DLD1 (cell line): ENCODE results near the gene KCNF1.

Source experiments
- in situ Hi-C: cut with HindIII; loops from 2 replicates; pipeline ENCODE4 v1.10.0; 2017; ENCODE audit warnings: low sequenced_read_pairs

KCNF1 gene

GRCh38 chr2:10918661-10919409 is 7.1 kb downstream of the KCNF1 start:
- in situ Hi-C loops, result no loop called here

GRCh38 chr2:10919410-10919770 is 7.7 kb downstream of the KCNF1 start:
- in situ Hi-C loops, result no loop called here

GRCh38 chr2:10919771-10920621 is 8.3 kb downstream of the KCNF1 start:
- in situ Hi-C loops, result loop anchor here (10.0 kb wide), 1 partner anchor 215 kb away; no protein-coding TSS in a partner anchor

GRCh38 chr2:10920764-10921388 is 9.1 kb downstream of the KCNF1 start:
- in situ Hi-C loops, result loop anchor here (10.0 kb wide), 1 partner anchor 216 kb away; no protein-coding TSS in a partner anchor

- in situ Hi-C loops, result loop anchor here (10.0 kb wide), 1 partner anchor 217 kb away; no protein-coding TSS in a partner anchor
Measured at GRCh38 chr2:10921525-10921924, 9.8 kb downstream of the KCNF1 start.

GRCh38 chr2:10922307-10923007 is 10.7 kb downstream of the KCNF1 start:
- in situ Hi-C loops, result loop anchor here (10.0 kb wide), 1 partner anchor 218 kb away; no protein-coding TSS in a partner anchor

- in situ Hi-C loops, result loop anchor here (10.0 kb wide), 1 partner anchor 218 kb away; no protein-coding TSS in a partner anchor
Measured at GRCh38 chr2:10923008-10923375, 11.3 kb downstream of the KCNF1 start.

- in situ Hi-C loops, result loop anchor here (10.0 kb wide), 1 partner anchor 219 kb away; no protein-coding TSS in a partner anchor
Measured at GRCh38 chr2:10923965-10924364, 12.2 kb downstream of the KCNF1 start.

- in situ Hi-C loops, result loop anchor here (10.0 kb wide), 1 partner anchor 220 kb away; no protein-coding TSS in a partner anchor
Measured at GRCh38 chr2:10924441-10924840, 12.7 kb downstream of the KCNF1 start.

- in situ Hi-C loops, result loop anchor here (10.0 kb wide), 1 partner anchor 220 kb away; no protein-coding TSS in a partner anchor
Measured at GRCh38 chr2:10924859-10925258, 13.1 kb downstream of the KCNF1 start.

- in situ Hi-C loops, result loop anchor here (10.0 kb wide), 1 partner anchor 222 kb away; no protein-coding TSS in a partner anchor
Measured at GRCh38 chr2:10926191-10926820, 14.6 kb downstream of the KCNF1 start.

GRCh38 chr2:10930721-10931516 is 19.2 kb downstream of the KCNF1 start:
- in situ Hi-C loops, result no loop called here

GRCh38 chr2:10931710-10932255 is 20.0 kb downstream of the KCNF1 start:
- in situ Hi-C loops, result no loop called here

- in situ Hi-C loops, result no loop called here
Measured at GRCh38 chr2:10932345-10933151, 20.8 kb downstream of the KCNF1 start.

GRCh38 chr2:10933700-10934225 is 22.0 kb downstream of the KCNF1 start:
- in situ Hi-C loops, result no loop called here

GRCh38 chr2:10934308-10934978 is 22.7 kb downstream of the KCNF1 start:
- in situ Hi-C loops, result no loop called here

GRCh38 chr2:10934979-10935350 is 23.2 kb downstream of the KCNF1 start:
- in situ Hi-C loops, result no loop called here
